ENCODE results near the gene ANO1.

Gene ANO1

GRCh38 chr11:70036971-70037882, 40.9 kb upstream of the ANO1 start:
- no peak overlapping the region for H3K4me2 ChIP-seq (ENCODE audit: low read depth, low read length)
- TF ChIP-seq EZH2 (optimal IDR thresholded peaks at IDR 0.05; ENCODE audit: low read depth, low read length) = no peak
- no peak for DNase-seq
- peaks cover 88% of the 10 kb centered on the region for H3K27me3 ChIP-seq (replicated peaks; ENCODE audit: insufficient read depth, low read length)
- no peaks in the 10 kb centered on the region for H3K79me2 ChIP-seq (ENCODE audit: low read length)
- no peak overlapping the region for H3K9ac ChIP-seq (ENCODE audit: low read length)
- no peak overlapping the region for H3K4me3 ChIP-seq (ENCODE audit: low read length)
- H3K36me3 ChIP-seq (replicated peaks; ENCODE audit: insufficient read depth, low read length) = no peaks in the 10 kb centered on the region
- no peaks in the 10 kb centered on the region for H3K9me3 ChIP-seq (replicated peaks; ENCODE audit: insufficient read depth, low read length)
- H3K4me1 ChIP-seq (ENCODE audit: low read length) = no peaks in the 10 kb centered on the region
- H2AFZ ChIP-seq (ENCODE audit: low read length) = no peak overlapping the region
- no peak overlapping the region for H3K27ac ChIP-seq (ENCODE audit: low read length)
- H3F3A ChIP-seq (ENCODE audit: insufficient read depth, low read length) = no peaks in the 10 kb centered on the region
- no peaks in the 10 kb centered on the region for H3K9me2 ChIP-seq (replicated peaks; ENCODE audit: insufficient read depth, low read length)
- no peaks in the 10 kb centered on the region for H4K20me1 ChIP-seq (ENCODE audit: insufficient read depth, low read length)

- H3K9ac ChIP-seq (ENCODE audit: low read length) = no peak overlapping the region
- peaks cover 88% of the 10 kb centered on the region for H3K27me3 ChIP-seq (replicated peaks; ENCODE audit: insufficient read depth, low read length)
- no peaks in the 10 kb centered on the region for H3K9me3 ChIP-seq (replicated peaks; ENCODE audit: insufficient read depth, low read length)
- H4K20me1 ChIP-seq (ENCODE audit: insufficient read depth, low read length) = no peaks in the 10 kb centered on the region
- DNase-seq = no peak
- no peaks in the 10 kb centered on the region for H3K36me3 ChIP-seq (replicated peaks; ENCODE audit: insufficient read depth, low read length)
- H3F3A ChIP-seq (ENCODE audit: insufficient read depth, low read length) = no peaks in the 10 kb centered on the region
- H3K4me1 ChIP-seq (ENCODE audit: low read length) = no peaks in the 10 kb centered on the region
- TF ChIP-seq CTCF (IDR thresholded peaks at IDR 0.05; ENCODE audit: low read length) (no peak), EZH2phosphoT487 (IDR thresholded peaks at IDR 0.05; ENCODE audit: low read length) (no peak), EZH2 (optimal IDR thresholded peaks at IDR 0.05; ENCODE audit: low read depth, low read length) (no peak)
- H3K4me2 ChIP-seq (ENCODE audit: low read depth, low read length) = no peak overlapping the region
- H3K9me2 ChIP-seq (replicated peaks; ENCODE audit: insufficient read depth, low read length) = no peaks in the 10 kb centered on the region
- H3K79me2 ChIP-seq (ENCODE audit: low read length) = no peaks in the 10 kb centered on the region
- no peak overlapping the region for H2AFZ ChIP-seq (ENCODE audit: low read length)
- H3K27ac ChIP-seq (ENCODE audit: low read length) = no peak overlapping the region
- no peak overlapping the region for H3K4me3 ChIP-seq (ENCODE audit: low read length)
Measured at GRCh38 chr11:70038034-70038834, 39.9 kb upstream of the ANO1 start.

GRCh38 chr11:70040452-70040851, 37.7 kb upstream of the ANO1 start:
- H3K4me1 ChIP-seq (ENCODE audit: low read length) = no peaks in the 10 kb centered on the region
- H3K27me3 ChIP-seq (replicated peaks; ENCODE audit: insufficient read depth, low read length) = peaks cover 91% of the 10 kb centered on the region
- H3K9me2 ChIP-seq (replicated peaks; ENCODE audit: insufficient read depth, low read length) = no peaks in the 10 kb centered on the region
- H3K27ac ChIP-seq (ENCODE audit: low read length) = no peak overlapping the region
- H2AFZ ChIP-seq (ENCODE audit: low read length) = no peak overlapping the region
- no peaks in the 10 kb centered on the region for H3K9me3 ChIP-seq (replicated peaks; ENCODE audit: insufficient read depth, low read length)
- no peaks in the 10 kb centered on the region for H4K20me1 ChIP-seq (ENCODE audit: insufficient read depth, low read length)
- no peaks in the 10 kb centered on the region for H3K79me2 ChIP-seq (ENCODE audit: low read length)
- no peaks in the 10 kb centered on the region for H3F3A ChIP-seq (ENCODE audit: insufficient read depth, low read length)
- no peak overlapping the region for H3K9ac ChIP-seq (ENCODE audit: low read length)
- no peaks in the 10 kb centered on the region for H3K36me3 ChIP-seq (replicated peaks; ENCODE audit: insufficient read depth, low read length)
- no peak for TF ChIP-seq CTCF (IDR thresholded peaks at IDR 0.05; ENCODE audit: low read length)
- no peak for TF ChIP-seq EZH2 (optimal IDR thresholded peaks at IDR 0.05; ENCODE audit: low read depth, low read length)
- TF ChIP-seq EZH2phosphoT487 (IDR thresholded peaks at IDR 0.05; ENCODE audit: low read length) = no peak
- DNase-seq = no peak
- H3K4me3 ChIP-seq (ENCODE audit: low read length) = no peak overlapping the region
- H3K4me2 ChIP-seq (ENCODE audit: low read depth, low read length) = no peak overlapping the region
